WTC11 (cell line): ENCODE results near the gene UGDH. TPM values are rescaled to one million over a fixed set of nuclear protein-coding genes. Genes with fewer than 3 reads are reported as not detected.

Source experiments
- ATAC-seq: fragments of 200-7000 bp; cut with Tn5 transposase; 2 replicates; pipeline ENCODE4 v1.10.0; 2021; ENCODE audit warnings: mild to moderate bottlenecking, moderate library complexity
- CTCF ChIA-PET: fragments of 300-600 bp; sonication (Branson Sonifier 250); formaldehyde crosslinking; loops from one replicate; lab custom pipeline; 2021; ENCODE audit warnings: antibody characterized with exemption; lab: Charles Lee
- POLR2A ChIA-PET: fragments of 350-600 bp; sonication (Branson Sonifier 250); formaldehyde crosslinking; loops from one replicate; lab custom pipeline; 2021; ENCODE audit warnings: antibody characterized with exemption; lab: Charles Lee
- DNase-seq: peaks from one replicate; pipeline ENCODE4 v3.0.0; 2021; ENCODE audit warnings: low spot score
- H3K27ac Mint-ChIP-seq: 2 replicates; pipeline ENCODE4 v1.8.0; 2021; ENCODE audit warnings: mixed read lengths
- H3K27me3 Mint-ChIP-seq: 2 replicates; pipeline ENCODE4 v1.8.0; 2021; ENCODE audit warnings: low read depth, mild to moderate bottlenecking, moderate library complexity, mixed read lengths
- H3K36me3 Mint-ChIP-seq: 2 replicates; pipeline ENCODE4 v1.8.0; 2021; ENCODE audit warnings: mixed read lengths
- H3K4me1 Mint-ChIP-seq: 2 replicates; pipeline ENCODE4 v1.8.0; 2022; ENCODE audit warnings: mixed read lengths
- H3K4me3 Mint-ChIP-seq: 2 replicates; pipeline ENCODE4 v1.8.0; 2021; ENCODE audit warnings: mild to moderate bottlenecking, moderate library complexity, mixed read lengths
- H3K9me3 Mint-ChIP-seq: 2 replicates; pipeline ENCODE4 v1.8.0; 2021; ENCODE audit warnings: mixed read lengths
- ATF6 ChIP-seq: sonication (generic); formaldehyde crosslinking; IDR thresholded peaks from 2 replicates; pipeline ENCODE4 v1.8.1; 2023; ENCODE audit warnings: mild to moderate bottlenecking, missing genetic modification reagents
- GABPB1 ChIP-seq: sonication (generic); formaldehyde crosslinking; IDR thresholded peaks from 2 replicates; pipeline ENCODE4 v1.8.1; 2023; ENCODE audit warnings: mild to moderate bottlenecking, missing genetic modification reagents
- ZNF121 ChIP-seq: sonication (generic); formaldehyde crosslinking; IDR thresholded peaks from 2 replicates; pipeline ENCODE4 v1.8.0; 2023; ENCODE audit warnings: missing genetic modification reagents
- ZNF425 ChIP-seq: fragments of 250-450 bp; sonication (Bioruptor Pico); conservative IDR thresholded peaks from 2 replicates; pipeline ENCODE4 v1.9.0; 2021; ENCODE audit warnings: mild to moderate bottlenecking
- total RNA-seq: library from RNA; stranded (reverse); gene quantifications from 3 replicates; pipeline ENCODE4 v1.2.3, GENCODE V29; 2021
- TF ChIP-seq, protein P1 (sequence below): sonication (generic); formaldehyde crosslinking; IDR thresholded peaks from 2 replicates; pipeline ENCODE4 v1.8.0; 2022; ENCODE audit warnings: mild to moderate bottlenecking, missing genetic modification reagents
- TF ChIP-seq, protein P2 (sequence below): fragments of 250-450 bp; sonication (Bioruptor Pico); IDR thresholded peaks from 2 replicates; pipeline ENCODE4 v1.8.0; 2021; ENCODE audit warnings: mild to moderate bottlenecking
- TF ChIP-seq, protein P3 (sequence below): sonication (generic); formaldehyde crosslinking; IDR thresholded peaks from 2 replicates; pipeline ENCODE4 v1.8.1; 2023; ENCODE audit warnings: mild to moderate bottlenecking, missing genetic modification reagents, borderline replicate concordance

UGDH gene
- total RNA-seq, 1 experiment from 2014 or later: 97.5 TPM

DNA sequence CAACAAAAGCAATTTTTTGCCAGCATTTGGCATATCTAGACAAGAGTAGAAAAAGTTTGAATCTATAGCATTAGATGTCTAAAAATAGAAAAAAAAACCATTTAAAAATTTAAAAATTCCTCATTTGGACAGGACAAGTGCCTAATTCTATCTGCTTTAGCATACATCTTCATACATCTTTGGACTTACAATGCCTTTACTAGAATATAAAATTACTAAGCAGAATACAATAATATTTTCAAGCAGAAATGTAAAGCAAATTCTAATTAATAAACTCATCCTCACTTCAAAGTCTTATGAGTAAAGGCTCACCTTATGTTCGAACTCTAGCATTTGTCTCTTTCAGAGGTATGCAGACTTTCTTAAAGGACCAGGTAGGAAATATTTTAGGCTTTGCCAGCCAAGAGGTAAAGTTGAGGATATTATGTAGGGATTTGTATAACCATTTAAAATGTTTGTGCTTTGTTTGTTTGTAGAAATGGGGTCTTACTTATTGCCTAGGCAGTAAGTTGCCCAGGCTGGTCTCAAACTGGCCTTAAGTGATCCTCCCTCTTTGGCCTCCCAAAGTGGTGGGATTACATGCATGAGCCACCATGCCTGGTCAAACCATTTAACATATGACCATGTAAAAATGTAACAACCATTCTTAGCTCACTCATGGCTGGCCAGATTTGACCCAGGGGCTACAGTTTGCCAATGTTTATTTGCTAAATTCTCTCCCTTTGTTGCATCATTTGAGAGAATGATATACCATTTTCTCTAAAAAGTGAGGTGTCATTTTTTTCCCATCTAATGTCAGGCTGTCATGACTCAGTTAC lies 29.1 kb downstream of the UGDH start:
- Mint-ChIP-seq H3K27me3 (no peaks in the 10 kb centered on the region), H3K27ac (no peak overlapping the region), H3K4me1 (no peaks in the 10 kb centered on the region), H3K36me3 (peaks cover 36% of the 10 kb centered on the region), H3K9me3 (no peaks in the 10 kb centered on the region), H3K4me3 (no peak overlapping the region)
- DNase-seq (no peak), ATAC-seq (no peak)
- ChIA-PET POLR2A (no interaction called here), CTCF (no interaction called here)
- peak; percentile 59; the same call in 1 of the 2 replicates for TF ChIP-seq GABPB1 (CRISPR knock-in tag)
- TF ChIP-seq, protein P1, sequence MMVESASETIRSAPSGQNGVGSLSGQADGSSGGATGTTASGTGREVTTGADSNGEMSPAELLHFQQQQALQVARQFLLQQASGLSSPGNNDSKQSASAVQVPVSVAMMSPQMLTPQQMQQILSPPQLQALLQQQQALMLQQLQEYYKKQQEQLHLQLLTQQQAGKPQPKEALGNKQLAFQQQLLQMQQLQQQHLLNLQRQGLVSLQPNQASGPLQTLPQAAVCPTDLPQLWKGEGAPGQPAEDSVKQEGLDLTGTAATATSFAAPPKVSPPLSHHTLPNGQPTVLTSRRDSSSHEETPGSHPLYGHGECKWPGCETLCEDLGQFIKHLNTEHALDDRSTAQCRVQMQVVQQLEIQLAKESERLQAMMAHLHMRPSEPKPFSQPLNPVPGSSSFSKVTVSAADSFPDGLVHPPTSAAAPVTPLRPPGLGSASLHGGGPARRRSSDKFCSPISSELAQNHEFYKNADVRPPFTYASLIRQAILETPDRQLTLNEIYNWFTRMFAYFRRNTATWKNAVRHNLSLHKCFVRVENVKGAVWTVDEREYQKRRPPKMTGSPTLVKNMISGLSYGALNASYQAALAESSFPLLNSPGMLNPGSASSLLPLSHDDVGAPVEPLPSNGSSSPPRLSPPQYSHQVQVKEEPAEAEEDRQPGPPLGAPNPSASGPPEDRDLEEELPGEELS (CRISPR knock-in tag): no peak
- TF ChIP-seq, all 79 proteins: peak for 1

DNA sequence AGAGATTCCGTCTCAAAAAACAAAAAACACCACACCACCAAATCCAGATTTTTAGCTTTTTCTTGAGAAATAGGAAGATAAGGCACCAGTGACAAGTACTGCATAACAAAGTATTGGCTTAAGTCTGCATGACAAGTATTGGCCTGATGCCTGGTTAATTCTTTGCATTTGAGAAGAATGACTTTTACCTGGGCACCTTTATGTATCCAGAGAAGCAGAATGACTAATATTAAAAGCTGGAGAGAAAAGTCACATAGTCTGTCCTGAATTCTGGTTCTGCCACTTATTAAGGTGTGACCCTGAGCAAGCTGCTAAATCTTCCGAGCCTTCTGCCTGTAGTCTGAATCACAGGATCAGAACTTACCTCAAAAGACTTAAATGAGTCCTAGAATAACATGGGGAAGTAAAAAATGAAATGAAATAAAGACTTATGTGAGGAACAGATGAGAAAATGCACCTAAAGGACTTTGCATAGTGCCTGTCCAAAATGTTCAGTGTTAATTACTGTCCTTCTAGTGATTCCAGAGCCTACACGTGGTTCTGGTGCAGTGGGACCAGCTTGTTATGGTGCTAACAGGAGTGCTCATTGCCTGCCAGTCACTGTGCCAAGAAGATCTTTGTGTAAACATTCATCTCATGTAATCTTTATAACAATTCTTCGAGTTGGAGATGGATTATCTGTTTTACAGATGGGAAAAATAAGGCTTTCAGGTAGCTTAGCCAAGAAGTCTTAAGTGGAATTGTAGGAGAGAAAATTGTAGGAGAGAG lies 31.6 kb downstream of the UGDH start:
- TF ChIP-seq, protein P2, sequence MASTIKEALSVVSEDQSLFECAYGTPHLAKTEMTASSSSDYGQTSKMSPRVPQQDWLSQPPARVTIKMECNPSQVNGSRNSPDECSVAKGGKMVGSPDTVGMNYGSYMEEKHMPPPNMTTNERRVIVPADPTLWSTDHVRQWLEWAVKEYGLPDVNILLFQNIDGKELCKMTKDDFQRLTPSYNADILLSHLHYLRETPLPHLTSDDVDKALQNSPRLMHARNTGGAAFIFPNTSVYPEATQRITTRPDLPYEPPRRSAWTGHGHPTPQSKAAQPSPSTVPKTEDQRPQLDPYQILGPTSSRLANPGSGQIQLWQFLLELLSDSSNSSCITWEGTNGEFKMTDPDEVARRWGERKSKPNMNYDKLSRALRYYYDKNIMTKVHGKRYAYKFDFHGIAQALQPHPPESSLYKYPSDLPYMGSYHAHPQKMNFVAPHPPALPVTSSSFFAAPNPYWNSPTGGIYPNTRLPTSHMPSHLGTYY (CRISPR knock-in tag): no peak
- no peak for TF ChIP-seq ZNF425
- TF ChIP-seq, protein P3, sequence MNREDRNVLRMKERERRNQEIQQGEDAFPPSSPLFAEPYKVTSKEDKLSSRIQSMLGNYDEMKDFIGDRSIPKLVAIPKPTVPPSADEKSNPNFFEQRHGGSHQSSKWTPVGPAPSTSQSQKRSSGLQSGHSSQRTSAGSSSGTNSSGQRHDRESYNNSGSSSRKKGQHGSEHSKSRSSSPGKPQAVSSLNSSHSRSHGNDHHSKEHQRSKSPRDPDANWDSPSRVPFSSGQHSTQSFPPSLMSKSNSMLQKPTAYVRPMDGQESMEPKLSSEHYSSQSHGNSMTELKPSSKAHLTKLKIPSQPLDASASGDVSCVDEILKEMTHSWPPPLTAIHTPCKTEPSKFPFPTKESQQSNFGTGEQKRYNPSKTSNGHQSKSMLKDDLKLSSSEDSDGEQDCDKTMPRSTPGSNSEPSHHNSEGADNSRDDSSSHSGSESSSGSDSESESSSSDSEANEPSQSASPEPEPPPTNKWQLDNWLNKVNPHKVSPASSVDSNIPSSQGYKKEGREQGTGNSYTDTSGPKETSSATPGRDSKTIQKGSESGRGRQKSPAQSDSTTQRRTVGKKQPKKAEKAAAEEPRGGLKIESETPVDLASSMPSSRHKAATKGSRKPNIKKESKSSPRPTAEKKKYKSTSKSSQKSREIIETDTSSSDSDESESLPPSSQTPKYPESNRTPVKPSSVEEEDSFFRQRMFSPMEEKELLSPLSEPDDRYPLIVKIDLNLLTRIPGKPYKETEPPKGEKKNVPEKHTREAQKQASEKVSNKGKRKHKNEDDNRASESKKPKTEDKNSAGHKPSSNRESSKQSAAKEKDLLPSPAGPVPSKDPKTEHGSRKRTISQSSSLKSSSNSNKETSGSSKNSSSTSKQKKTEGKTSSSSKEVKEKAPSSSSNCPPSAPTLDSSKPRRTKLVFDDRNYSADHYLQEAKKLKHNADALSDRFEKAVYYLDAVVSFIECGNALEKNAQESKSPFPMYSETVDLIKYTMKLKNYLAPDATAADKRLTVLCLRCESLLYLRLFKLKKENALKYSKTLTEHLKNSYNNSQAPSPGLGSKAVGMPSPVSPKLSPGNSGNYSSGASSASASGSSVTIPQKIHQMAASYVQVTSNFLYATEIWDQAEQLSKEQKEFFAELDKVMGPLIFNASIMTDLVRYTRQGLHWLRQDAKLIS (CRISPR knock-in tag): no peak
- no peak for TF ChIP-seq ATF6 (CRISPR knock-in tag)
- no peak for TF ChIP-seq ZNF121 (CRISPR knock-in tag)
- TF ChIP-seq, all 79 proteins: peak for 0
- ChIA-PET POLR2A (no interaction called here), CTCF (interaction anchor here (1.0 kb wide), 1 partner anchor 60 kb away, joined by 3 read pairs; no protein-coding TSS in a partner anchor)
- H3K4me3 Mint-ChIP-seq: no peak overlapping the region
- ATAC-seq: no peak
- H3K27me3 Mint-ChIP-seq: no peaks in the 10 kb centered on the region
- no peaks in the 10 kb centered on the region for H3K9me3 Mint-ChIP-seq
- DNase-seq: no peak
- no peak overlapping the region for H3K27ac Mint-ChIP-seq
- no peaks in the 10 kb centered on the region for H3K4me1 Mint-ChIP-seq
- peaks cover 15% of the 10 kb centered on the region for H3K36me3 Mint-ChIP-seq
